DND-41 (cell line): ENCODE measurements around the gene RYR2.

ENCODE experiments used
- EZH2 ChIP-seq: IDR thresholded peaks from 3 replicates; pipeline ENCODE4 v1.6.1; 2012; ENCODE audit warnings: borderline replicate concordance, low read depth, mild to moderate bottlenecking, moderate library complexity, low read length, inconsistent platforms; ENCODE audit not compliant: severe bottlenecking
- TF ChIP-seq, protein P1 (sequence below): IDR thresholded peaks from 2 replicates; pipeline ENCODE4 v1.5.1; 2012; ENCODE audit warnings: borderline replicate concordance, low read length, moderate library complexity, mild to moderate bottlenecking; ENCODE audit not compliant: poor library complexity, severe bottlenecking; ENCODE audit errors: extremely low read depth

DNA sequence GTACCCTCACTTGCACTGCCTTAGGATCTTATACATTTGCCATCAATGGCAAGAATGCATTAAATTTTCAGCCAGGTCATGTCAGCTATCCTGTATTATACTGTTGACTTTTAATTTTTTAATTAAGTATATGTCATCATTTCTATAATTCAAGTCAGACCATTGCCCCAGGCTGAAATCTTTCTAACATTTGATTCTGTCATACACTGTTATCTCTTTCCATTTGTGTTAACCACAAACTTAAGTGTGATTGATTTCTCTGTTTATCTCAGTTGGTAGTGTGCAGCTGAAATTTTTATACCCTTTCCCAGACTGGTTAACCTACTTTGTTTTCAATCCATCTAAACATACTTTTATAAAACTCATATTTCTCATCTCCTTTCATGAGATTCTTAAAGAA, 695.5 kb downstream of the RYR2 start:
- TF ChIP-seq, protein P1, sequence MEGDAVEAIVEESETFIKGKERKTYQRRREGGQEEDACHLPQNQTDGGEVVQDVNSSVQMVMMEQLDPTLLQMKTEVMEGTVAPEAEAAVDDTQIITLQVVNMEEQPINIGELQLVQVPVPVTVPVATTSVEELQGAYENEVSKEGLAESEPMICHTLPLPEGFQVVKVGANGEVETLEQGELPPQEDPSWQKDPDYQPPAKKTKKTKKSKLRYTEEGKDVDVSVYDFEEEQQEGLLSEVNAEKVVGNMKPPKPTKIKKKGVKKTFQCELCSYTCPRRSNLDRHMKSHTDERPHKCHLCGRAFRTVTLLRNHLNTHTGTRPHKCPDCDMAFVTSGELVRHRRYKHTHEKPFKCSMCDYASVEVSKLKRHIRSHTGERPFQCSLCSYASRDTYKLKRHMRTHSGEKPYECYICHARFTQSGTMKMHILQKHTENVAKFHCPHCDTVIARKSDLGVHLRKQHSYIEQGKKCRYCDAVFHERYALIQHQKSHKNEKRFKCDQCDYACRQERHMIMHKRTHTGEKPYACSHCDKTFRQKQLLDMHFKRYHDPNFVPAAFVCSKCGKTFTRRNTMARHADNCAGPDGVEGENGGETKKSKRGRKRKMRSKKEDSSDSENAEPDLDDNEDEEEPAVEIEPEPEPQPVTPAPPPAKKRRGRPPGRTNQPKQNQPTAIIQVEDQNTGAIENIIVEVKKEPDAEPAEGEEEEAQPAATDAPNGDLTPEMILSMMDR, result no peak
- TF ChIP-seq EZH2, result no peak
